Tibial nerve (tissue), 3 donors: Measurements from ENCODE around the gene FOXK1.

Experiments
- CTCF ChIP-seq, 5 experiments: fragments of 200-600 bp in 3 of 5; fragments of 450-650 bp in 2 of 5; sonication (generic) in 3 of 5; IDR thresholded peaks; one replicate each; pipeline ENCODE4 v1.5.1; 2016 to 2019; ENCODE audit warnings: antibody characterized with exemption in 5 of 5, mild to moderate bottlenecking in 3 of 5, moderate library complexity in 2 of 5
- POLR2A ChIP-seq, 2 donors: fragments of 450-650 bp; IDR thresholded peaks; one replicate each; pipeline ENCODE4 v1.6.1; 2017; ENCODE audit warnings: antibody characterized with exemption in 2 of 2, mild to moderate bottlenecking in 2 of 2, moderate library complexity in 2 of 2

DNA sequence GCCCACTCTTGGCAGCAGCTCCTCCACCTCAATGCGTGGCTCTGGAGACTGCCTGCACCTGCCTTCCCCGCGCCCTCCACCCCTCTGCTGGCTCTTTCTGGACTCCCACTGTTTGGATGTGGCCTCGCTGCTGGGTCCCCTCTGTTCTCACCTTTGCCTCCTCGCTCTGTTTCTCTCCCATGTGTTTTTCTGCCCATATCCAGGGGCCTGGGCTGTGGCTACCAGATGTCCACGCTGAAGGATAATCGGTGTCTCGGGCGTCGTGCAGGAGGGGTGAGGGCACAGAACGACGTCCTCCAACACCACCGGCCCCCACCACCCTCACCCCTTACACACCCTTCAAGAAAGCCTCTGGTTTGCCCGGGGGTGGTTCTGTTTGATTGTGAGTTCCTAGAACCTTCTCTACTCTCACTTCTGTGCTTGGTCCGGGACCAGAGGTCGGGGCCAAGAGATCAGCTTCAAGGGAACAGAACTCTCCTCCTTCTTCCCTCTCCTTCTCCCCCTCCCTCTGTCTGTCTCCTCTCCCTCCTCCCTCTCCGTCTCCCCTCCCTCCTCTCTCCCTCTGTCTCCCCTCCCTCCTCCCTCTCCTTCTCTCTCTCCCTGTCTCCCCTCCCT, 125.0 kb downstream of the FOXK1 start:
- TF ChIP-seq CTCF (IDR thresholded peaks at IDR 0.05), result no peak
- TF ChIP-seq POLR2A (IDR thresholded peaks at IDR 0.05), result no peak
